ENCODE measurements around the gene SLC22A23.
A peak's percentile ranks its signal among the peaks of the same experiment; 100 is the strongest.

The SLC22A23 gene

GRCh38 chr6:3473773-3474172 is 16.9 kb upstream of the SLC22A23 start:
- DNase-seq (ENCODE audit: low read depth in 2 of 2) = no peak

GRCh38 chr6:3471711-3472110 is 14.9 kb upstream of the SLC22A23 start:
- DNase-seq (ENCODE audit: low read depth in 2 of 2) = no peak

- no peak for DNase-seq (ENCODE audit: low read depth in 2 of 2)
Measured at GRCh38 chr6:3471286-3471685, 14.4 kb upstream of the SLC22A23 start.

GRCh38 chr6:3468585-3468984 is 11.7 kb upstream of the SLC22A23 start:
- no peak for DNase-seq (ENCODE audit: low read depth in 2 of 2)

- DNase-seq (ENCODE audit: low read depth in 2 of 2) = no peak
Measured at GRCh38 chr6:3467996-3468395, 11.1 kb upstream of the SLC22A23 start.

- DNase-seq (ENCODE audit: low read depth in 2 of 2) = no peak
Measured at GRCh38 chr6:3466488-3467219, 9.8 kb upstream of the SLC22A23 start.

GRCh38 chr6:3460253-3460652 is 3.4 kb upstream of the SLC22A23 start:
- DNase-seq (ENCODE audit: low read depth in 2 of 2) = no peak

GRCh38 chr6:3458706-3459421 is 2.0 kb upstream of the SLC22A23 start:
- no peak for DNase-seq (ENCODE audit: low read depth in 2 of 2)

- no peak for DNase-seq (ENCODE audit: low read depth in 2 of 2)
Measured at GRCh38 chr6:3457710-3458602, 1.1 kb upstream of the SLC22A23 start.

GRCh38 chr6:3456395-3456897 is 404 bp downstream of the SLC22A23 start:
- no peak for DNase-seq (ENCODE audit: low read depth in 2 of 2)

GRCh38 chr6:3455569-3456394 is 1.1 kb downstream of the SLC22A23 start:
- DNase-seq (ENCODE audit: low read depth in 2 of 2) = no peak

GRCh38 chr6:3455147-3455568 is 1.7 kb downstream of the SLC22A23 start:
- DNase-seq (ENCODE audit: low read depth in 2 of 2) = peak in 1 of 2 donors; percentile 9

- no peak for DNase-seq (ENCODE audit: low read depth in 2 of 2)
Measured at GRCh38 chr6:3454273-3455010, 2.4 kb downstream of the SLC22A23 start.

- no peak for DNase-seq (ENCODE audit: low read depth in 2 of 2)
Measured at GRCh38 chr6:3453413-3454272, 3.2 kb downstream of the SLC22A23 start.

GRCh38 chr6:3451498-3451897 is 5.4 kb downstream of the SLC22A23 start:
- no peak for DNase-seq (ENCODE audit: low read depth in 2 of 2)

- DNase-seq (ENCODE audit: low read depth in 2 of 2) = no peak
Measured at GRCh38 chr6:3450888-3451287, 6.0 kb downstream of the SLC22A23 start.

- no peak for DNase-seq (ENCODE audit: low read depth in 2 of 2)
Measured at GRCh38 chr6:3449750-3450305, 7.0 kb downstream of the SLC22A23 start.

GRCh38 chr6:3449321-3449720 is 7.5 kb downstream of the SLC22A23 start:
- no peak for DNase-seq (ENCODE audit: low read depth in 2 of 2)

- DNase-seq (ENCODE audit: low read depth in 2 of 2) = no peak
Measured at GRCh38 chr6:3447005-3447404, 9.8 kb downstream of the SLC22A23 start.

All from stimulated activated CD8-positive, alpha-beta memory T cell treated with anti-CD3 and anti-CD28 coated beads, Interleukin-7, amount 100 ng/mL, for 1 hour (primary cell).